GM18520 (cell line): Measurements from ENCODE around the gene SLC35E3.
"Not testable (repeated sequence)": the region's sequence is repeated elsewhere in the genome, so short reads cannot be mapped to it uniquely, and the experiment has no call there.

Source experiments
- ATAC-seq: cut with Tn5 transposase; IDR thresholded peaks from one replicate; pipeline ENCODE4 v1.9.1; 2021; ENCODE audit not compliant: unreplicated experiment

Gene SLC35E3

GRCh38 chr12:68793975-68794652 lies 48.1 kb downstream of the SLC35E3 start:
- ATAC-seq: no peak

GRCh38 chr12:68794653-68795251 lies 48.8 kb downstream of the SLC35E3 start:
- no peak for ATAC-seq

- no peak for ATAC-seq
Observed at GRCh38 chr12:68796399-68796798, 50.4 kb downstream of the SLC35E3 start.

GRCh38 chr12:68798882-68799234 lies 52.9 kb downstream of the SLC35E3 start:
- ATAC-seq: no peak

DNA sequence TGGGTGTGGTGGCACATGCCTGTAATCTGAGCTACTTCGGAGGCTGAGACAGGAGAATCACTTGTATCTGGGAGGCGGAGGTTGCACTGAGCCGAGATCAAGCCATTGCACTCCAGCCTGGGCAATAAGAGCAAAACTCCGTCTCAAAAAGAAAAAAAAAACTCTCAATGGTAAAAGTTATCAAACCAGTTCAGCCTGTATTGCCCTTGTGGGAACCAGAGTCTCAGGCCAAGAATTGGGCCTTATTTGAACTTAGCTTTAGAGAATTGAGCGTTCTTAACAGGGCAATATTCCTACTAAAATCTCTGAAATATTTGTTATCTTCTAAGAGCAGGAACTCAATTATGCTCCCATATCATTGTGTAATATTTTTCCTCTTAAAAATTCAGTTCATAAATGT lies 54.3 kb downstream of the SLC35E3 start:
- no peak for ATAC-seq

DNA sequence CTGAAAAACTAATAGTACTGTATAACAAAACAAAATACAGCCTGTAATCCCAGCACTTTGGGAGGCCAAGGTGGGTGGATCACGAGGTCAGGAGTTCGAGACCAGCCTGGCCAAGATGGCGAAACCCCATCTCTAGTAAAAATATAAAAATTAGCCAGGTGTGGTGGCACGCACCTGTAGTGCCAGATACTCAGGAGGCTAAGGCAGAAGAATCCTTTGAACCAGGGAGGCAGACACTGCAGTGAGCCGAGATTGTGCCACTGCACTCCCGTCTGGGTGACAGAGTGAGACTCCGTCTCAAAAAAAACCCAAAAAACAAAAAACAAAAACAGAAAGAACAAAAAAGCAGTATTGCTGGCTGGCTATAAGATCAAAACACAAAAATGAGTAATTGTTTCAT lies 55.1 kb downstream of the SLC35E3 start:
- ATAC-seq: not testable (repeated sequence)

- not testable (repeated sequence) for ATAC-seq
Observed at GRCh38 chr12:68802372-68802745, 56.4 kb downstream of the SLC35E3 start.

DNA sequence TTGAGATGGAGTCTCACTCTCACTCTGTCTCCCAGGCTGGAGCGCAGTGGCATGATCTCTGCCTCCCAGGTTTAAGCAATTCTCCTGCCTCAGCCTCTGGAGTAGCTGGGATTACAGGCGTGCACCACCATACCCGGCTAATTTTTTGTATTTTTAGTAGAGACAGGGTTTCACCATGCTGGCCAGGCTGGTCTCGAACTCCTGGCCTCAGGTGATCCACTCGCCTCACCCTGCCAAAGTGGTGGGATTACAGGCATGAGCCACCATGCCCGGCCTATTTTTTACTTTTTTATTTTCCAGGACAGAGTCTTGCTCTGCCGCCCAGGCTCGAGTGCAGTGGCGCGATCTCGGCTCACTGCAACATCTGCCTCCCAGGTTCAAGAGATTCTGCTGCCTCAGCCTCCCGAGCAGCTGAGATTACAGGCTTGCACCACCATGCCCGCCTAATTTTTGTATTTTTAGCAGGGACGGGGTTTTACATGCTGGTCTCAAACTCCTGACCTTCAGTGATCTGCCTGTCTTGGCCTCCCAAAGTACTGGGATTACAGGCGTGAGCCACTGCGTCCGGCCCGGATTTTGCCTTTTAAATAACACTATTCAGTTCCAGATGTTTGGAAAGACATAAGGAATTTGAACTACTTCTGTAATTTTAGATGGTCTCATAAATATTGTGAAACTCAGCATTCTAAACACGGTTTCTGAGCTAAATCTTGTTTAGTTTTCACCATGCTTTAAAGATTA lies 57.1 kb downstream of the SLC35E3 start:
- not testable (repeated sequence) for ATAC-seq

GRCh38 chr12:68803948-68804656 lies 58.1 kb downstream of the SLC35E3 start:
- no peak for ATAC-seq

DNA sequence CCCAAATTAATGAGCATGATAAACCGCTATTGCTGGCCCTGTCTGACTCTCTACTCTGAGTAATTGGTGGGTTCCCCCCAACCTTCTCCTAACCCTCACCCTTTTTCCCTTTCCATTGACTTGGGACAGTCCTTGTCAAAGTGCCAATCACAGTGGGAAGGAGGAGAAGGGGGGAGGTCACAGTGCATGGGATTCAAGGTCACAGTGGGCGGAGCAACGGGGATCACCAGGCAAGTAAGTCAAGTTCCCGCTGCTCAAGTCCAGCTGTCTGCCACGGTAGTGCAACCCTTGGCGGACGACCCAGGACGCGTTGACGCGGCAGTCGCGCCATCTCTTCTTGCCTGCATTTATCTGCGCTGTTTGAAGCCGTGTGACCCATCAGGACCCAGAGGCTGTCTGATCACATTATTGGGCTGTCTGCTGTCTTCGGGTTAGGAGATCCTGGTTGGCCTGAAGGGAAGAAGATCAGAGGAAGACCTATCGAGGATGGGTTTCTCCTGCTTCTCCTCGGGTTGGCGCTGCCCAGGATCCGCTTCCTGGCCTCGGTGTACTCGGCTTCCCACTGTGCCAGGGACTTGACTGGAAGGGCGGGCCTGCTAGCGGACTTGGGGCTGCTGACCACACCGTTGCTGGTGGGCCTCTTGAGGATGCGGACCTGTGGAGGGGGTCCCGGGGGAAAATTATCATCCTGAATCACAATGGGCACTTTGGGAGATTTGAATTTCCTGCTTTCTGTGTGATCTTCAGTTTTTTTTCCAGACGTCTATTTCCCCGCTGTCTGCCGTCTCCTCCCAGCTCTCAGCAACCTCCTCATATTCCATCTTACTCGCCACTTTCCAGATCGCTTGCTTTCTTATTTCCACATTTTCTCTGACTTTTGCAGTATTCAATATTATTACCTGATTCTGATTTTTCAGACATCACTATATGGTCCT lies 58.9 kb downstream of the SLC35E3 start:
- ATAC-seq: no peak

GRCh38 chr12:68805592-68806120 lies 59.7 kb downstream of the SLC35E3 start:
- no peak for ATAC-seq

DNA sequence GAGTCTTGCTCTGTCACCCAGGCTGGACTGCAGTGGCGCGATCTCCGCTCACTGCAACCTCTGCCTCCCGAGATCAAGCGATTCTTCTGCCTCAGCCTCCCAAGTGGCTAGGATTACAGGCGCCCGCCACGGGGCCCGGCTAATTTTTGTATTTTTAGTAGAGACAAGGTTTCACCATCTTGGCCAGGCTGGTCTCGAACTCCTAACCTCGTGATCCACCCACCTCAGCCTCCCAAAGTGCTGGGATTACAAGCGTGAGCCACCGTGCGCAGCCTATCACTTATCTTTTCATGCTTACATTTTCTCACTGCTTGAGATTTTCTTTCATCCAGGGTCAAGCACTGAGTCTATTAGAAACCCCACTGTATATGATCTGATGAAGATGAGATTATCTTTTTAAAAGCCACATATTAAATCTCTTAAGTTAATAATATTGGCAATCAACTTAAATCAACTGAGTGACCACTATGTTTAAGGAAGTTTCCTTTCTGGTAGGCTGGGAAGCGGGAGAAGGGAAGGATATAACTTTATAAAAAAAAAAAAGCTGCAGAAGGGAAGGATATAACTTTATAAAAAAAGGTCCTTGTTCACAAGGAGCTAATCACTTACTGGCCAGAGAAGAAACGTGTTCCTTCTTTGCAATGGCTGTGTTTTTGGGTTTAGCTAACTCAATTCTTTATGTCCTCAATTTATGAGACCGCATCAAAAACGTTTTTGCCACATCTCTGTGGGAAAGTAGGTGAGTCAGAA lies 60.7 kb downstream of the SLC35E3 start:
- no peak for ATAC-seq

- not testable (repeated sequence) for ATAC-seq
Observed at GRCh38 chr12:68807274-68807575, 61.2 kb downstream of the SLC35E3 start.

DNA sequence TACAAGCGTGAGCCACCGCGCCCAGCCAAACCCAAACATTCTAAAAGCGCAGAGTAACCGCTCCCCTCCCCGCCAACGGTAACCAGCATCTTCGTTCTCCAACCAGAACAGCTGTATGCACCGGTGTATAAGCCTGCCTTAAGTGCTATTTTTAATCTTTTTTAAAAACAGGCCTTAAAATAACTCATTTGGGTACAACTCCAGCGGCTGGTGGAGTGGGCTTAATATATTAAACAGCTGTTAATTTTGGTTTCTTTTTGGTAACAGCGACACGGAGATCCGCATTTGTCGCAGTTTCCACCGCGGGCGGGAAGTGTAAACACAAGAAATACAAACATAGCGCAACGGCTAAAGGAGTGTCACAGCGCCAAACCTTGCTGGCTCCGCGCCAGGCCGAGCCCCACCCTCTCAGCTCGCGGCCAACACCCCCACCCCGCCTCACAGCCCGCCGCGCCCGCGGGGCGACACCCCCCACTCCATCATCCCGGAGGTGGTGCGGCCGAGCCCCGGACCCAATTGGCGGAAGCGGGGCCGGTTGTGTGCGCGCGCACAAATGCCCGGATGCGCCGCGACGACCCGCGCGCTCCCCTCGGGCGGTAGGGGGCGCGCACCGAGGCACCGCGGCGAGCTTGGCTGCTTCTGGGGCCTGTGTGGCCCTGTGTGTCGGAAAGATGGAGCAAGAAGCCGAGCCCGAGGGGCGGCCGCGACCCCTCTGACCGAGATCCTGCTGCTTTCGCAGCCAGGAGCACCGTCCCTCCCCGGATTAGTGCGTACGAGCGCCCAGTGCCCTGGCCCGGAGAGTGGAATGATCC lies 61.8 kb downstream of the SLC35E3 start, which contains the start of gene MDM2:
MDM2 (plus strand) TSS at position 602 of the 812 bp plus-strand sequence. CDS start 301 bp downstream, outside the sequence.
- peak; percentile 65 for ATAC-seq

DNA sequence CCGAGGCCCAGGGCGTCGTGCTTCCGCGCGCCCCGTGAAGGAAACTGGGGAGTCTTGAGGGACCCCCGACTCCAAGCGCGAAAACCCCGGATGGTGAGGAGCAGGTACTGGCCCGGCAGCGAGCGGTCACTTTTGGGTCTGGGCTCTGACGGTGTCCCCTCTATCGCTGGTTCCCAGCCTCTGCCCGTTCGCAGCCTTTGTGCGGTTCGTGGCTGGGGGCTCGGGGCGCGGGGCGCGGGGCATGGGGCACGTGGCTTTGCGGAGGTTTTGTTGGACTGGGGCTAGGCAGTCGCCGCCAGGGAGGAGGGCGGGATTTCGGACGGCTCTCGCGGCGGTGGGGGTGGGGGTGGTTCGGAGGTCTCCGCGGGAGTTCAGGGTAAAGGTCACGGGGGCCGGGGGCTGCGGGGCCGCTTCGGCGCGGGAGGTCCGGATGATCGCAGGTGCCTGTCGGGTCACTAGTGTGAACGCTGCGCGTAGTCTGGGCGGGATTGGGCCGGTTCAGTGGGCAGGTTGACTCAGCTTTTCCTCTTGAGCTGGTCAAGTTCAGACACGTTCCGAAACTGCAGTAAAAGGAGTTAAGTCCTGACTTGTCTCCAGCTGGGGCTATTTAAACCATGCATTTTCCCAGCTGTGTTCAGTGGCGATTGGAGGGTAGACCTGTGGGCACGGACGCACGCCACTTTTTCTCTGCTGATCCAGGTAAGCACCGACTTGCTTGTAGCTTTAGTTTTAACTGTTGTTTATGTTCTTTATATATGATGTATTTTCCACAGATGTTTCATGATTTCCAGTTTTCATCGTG lies 62.6 kb downstream of the SLC35E3 start:
- ATAC-seq: peak; percentile 46

DNA sequence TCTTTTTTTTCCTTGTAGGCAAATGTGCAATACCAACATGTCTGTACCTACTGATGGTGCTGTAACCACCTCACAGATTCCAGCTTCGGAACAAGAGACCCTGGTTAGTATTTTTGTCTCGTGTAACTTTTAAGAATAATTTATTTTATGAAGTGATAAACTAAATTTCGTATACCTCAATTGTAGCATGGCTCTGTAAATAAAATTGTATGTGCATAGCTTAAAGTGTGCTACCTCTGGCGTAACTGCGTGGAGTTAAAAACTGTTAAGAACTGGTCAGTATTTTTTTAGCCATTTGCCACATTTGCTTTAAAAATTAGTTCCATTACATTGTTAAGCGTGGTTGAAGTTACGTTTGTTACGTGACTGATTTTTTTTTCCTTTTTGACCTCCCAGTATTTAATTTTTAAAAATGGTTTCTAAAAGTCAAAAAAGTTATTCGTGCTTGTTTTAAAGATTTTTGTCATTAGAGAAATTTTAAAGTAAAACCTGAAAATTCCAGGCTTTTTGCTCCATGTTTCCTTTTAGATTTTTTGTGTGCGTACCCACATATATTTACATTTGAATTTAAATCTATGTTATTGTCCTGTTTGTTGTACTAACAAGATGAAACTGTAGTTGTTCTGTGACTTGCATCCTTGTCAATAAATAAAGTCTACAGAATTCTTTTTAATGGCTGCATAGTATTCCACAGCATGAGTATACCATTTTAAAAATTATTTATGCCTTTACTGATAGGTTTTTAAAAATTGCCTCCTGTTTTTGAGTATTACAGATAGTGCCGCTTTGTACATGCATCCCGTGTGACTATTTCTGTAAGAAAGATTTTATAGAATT lies 63.4 kb downstream of the SLC35E3 start:
- no peak for ATAC-seq

DNA sequence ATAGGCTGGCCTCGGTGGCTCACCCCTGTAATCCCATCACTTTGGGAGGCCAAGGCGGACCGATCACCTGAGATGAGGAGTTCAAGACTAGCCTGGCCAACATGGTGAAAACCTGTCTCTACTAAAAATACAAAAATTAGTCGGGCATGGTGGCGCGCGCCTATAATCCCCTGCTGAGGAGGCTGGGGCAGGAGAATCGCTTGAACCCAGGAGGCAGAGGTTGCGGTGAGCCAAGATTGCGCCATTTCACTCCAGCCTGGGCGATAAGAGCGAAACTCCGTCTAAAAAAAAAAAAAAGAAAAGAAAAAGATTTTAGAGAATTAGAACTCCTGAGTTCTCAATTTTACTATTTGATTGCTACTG lies 64.0 kb downstream of the SLC35E3 start:
- not testable (repeated sequence) for ATAC-seq
